ENCODE results near the gene KLHL29.

The KLHL29 gene

GRCh38 chr2:23631389-23631788, 246.4 kb downstream of the KLHL29 start:
- no peak for DNase-seq (ENCODE audit: low read depth in 2 of 2)

- no peak for DNase-seq (ENCODE audit: low read depth in 2 of 2)
These were observed 247.4 kb downstream of the KLHL29 start for GRCh38 chr2:23632386-23632785.

GRCh38 chr2:23632831-23633395, 247.9 kb downstream of the KLHL29 start:
- no peak for DNase-seq (ENCODE audit: low read depth in 2 of 2)

- no peak for DNase-seq (ENCODE audit: low read depth in 2 of 2)
These were observed 249.0 kb downstream of the KLHL29 start for GRCh38 chr2:23633966-23634365.

GRCh38 chr2:23635442-23636340, 250.7 kb downstream of the KLHL29 start:
- no peak for DNase-seq (ENCODE audit: low read depth in 2 of 2)

- DNase-seq (ENCODE audit: low read depth in 2 of 2), result no peak
These were observed 251.4 kb downstream of the KLHL29 start for GRCh38 chr2:23636426-23636825.

- no peak for DNase-seq (ENCODE audit: low read depth in 2 of 2)
These were observed 252.2 kb downstream of the KLHL29 start for GRCh38 chr2:23637011-23637778.

- no peak for DNase-seq (ENCODE audit: low read depth in 2 of 2)
These were observed 254.5 kb downstream of the KLHL29 start for GRCh38 chr2:23639406-23639982.

- no peak for DNase-seq (ENCODE audit: low read depth in 2 of 2)
These were observed 255.7 kb downstream of the KLHL29 start for GRCh38 chr2:23640711-23641110.

GRCh38 chr2:23642516-23642915, 257.5 kb downstream of the KLHL29 start:
- no peak for DNase-seq (ENCODE audit: low read depth in 2 of 2)

GRCh38 chr2:23645230-23645808, 260.3 kb downstream of the KLHL29 start:
- DNase-seq (ENCODE audit: low read depth in 2 of 2), result no peak

- no peak for DNase-seq (ENCODE audit: low read depth in 2 of 2)
These were observed 262.6 kb downstream of the KLHL29 start for GRCh38 chr2:23647563-23647962.

- DNase-seq (ENCODE audit: low read depth in 2 of 2), result no peak
These were observed 264.3 kb downstream of the KLHL29 start for GRCh38 chr2:23649303-23649702.

- no peak for DNase-seq (ENCODE audit: low read depth in 2 of 2)
These were observed 264.8 kb downstream of the KLHL29 start for GRCh38 chr2:23649819-23650218.

- DNase-seq (ENCODE audit: low read depth in 2 of 2), result no peak
These were observed 266.5 kb downstream of the KLHL29 start for GRCh38 chr2:23651187-23652080.

- DNase-seq (ENCODE audit: low read depth in 2 of 2), result no peak
These were observed 268.3 kb downstream of the KLHL29 start for GRCh38 chr2:23653326-23653725.

GRCh38 chr2:23654756-23655155, 269.8 kb downstream of the KLHL29 start:
- DNase-seq (ENCODE audit: low read depth in 2 of 2), result no peak

- DNase-seq (ENCODE audit: low read depth in 2 of 2), result no peak
These were observed 271.1 kb downstream of the KLHL29 start for GRCh38 chr2:23655934-23656596.

- no peak for DNase-seq (ENCODE audit: low read depth in 2 of 2)
These were observed 271.6 kb downstream of the KLHL29 start for GRCh38 chr2:23656597-23656973.

- DNase-seq (ENCODE audit: low read depth in 2 of 2), result no peak
These were observed 272.4 kb downstream of the KLHL29 start for GRCh38 chr2:23657371-23657770.
